Tibial nerve (tissue), 4 donors: Measurements from ENCODE around the gene APOL2. TPM values are rescaled to one million over a fixed set of nuclear protein-coding genes. Genes with fewer than 3 reads are reported as not detected.

Source experiments
- DNase-seq, 2 donors: peaks; one replicate each; pipeline ENCODE4 v3.0.0-alpha.2; 2019; ENCODE audit warnings: low spot score in 2 of 2
- H3K27ac ChIP-seq, 4 donors: fragments of 200-600 bp; sonication (generic) in 3 of 4; one replicate each; pipeline ENCODE4 v1.5.1; 2017 to 2019; ENCODE audit warnings: mild to moderate bottlenecking in 1 of 4
- H3K27me3 ChIP-seq, 2 donors: fragments of 200-600 bp; sonication (generic) in 1 of 2; one replicate each; pipeline versions ENCODE4 v1.5.1 to v1.6.0; 2017 to 2019
- H3K36me3 ChIP-seq, 3 donors: fragments of 200-600 bp; sonication (generic); one replicate each; pipeline ENCODE4 v1.5.1; 2018 to 2019
- H3K4me1 ChIP-seq, 4 donors: fragments of 200-600 bp; sonication (generic) in 3 of 4; one replicate each; pipeline ENCODE4 v1.5.1; 2017 to 2019
- H3K4me3 ChIP-seq, 4 donors: fragments of 200-600 bp; sonication (generic) in 3 of 4; one replicate each; pipeline ENCODE4 v1.5.1; 2017 to 2019; ENCODE audit warnings: mild to moderate bottlenecking in 1 of 4, moderate library complexity in 1 of 4
- H3K9me3 ChIP-seq, 4 donors: fragments of 200-600 bp; sonication (generic) in 3 of 4; one replicate each; pipeline ENCODE4 v1.5.1; 2017 to 2019
- CTCF ChIP-seq, 5 experiments: fragments of 200-600 bp in 3 of 5; fragments of 450-650 bp in 2 of 5; sonication (generic) in 3 of 5; IDR thresholded peaks; one replicate each; pipeline ENCODE4 v1.5.1; 2016 to 2019; ENCODE audit warnings: antibody characterized with exemption in 5 of 5, mild to moderate bottlenecking in 3 of 5, moderate library complexity in 2 of 5
- EP300 ChIP-seq, 2 donors: sonication (generic); formaldehyde crosslinking; IDR thresholded peaks; one replicate each; pipeline ENCODE4 v1.6.1; 2017; ENCODE audit warnings: antibody characterized with exemption in 2 of 2, mild to moderate bottlenecking in 1 of 2
- POLR2A ChIP-seq, 2 donors: fragments of 450-650 bp; IDR thresholded peaks; one replicate each; pipeline ENCODE4 v1.6.1; 2017; ENCODE audit warnings: antibody characterized with exemption in 2 of 2, mild to moderate bottlenecking in 2 of 2, moderate library complexity in 2 of 2
- WGBS, 2 donors: methylation state at CpG; one replicate each; pipeline ENCODE4 v1.1.5; 2018; 5-methylcytosine and 5-hydroxymethylcytosine counted together
- total RNA-seq, 4 donors: library from RNA; depleted of rRNA; stranded (reverse); fragments of >200 nt; gene quantifications; one replicate each; pipeline ENCODE4 v1.1.0, GENCODE V29; 2016

Gene APOL2
- total RNA-seq, 4 donors from 2014 or later: 76.9 to 112 (median 79.4) TPM

DNA sequence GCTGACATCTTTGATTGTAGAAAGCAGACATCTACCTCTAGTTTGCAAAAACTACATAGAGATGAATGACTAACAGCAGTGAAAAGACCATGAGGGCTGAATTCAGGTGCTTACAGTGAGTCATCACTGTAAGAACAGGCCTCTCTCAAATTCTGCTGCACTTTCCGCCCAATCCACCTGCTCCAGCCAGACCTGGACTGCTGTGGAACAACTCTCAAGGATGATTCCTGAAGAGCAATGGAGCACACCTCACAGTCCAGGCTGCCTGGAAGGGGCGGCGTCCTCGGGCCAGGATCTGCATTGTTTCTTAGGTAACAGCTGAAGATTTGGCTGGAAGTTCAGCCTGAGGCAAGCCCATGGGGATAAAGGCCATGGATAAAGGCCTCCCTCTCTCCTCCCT lies 15.1 kb downstream of the APOL2 start:
- no peak overlapping the region for H3K4me3 ChIP-seq
- no peak for TF ChIP-seq EP300 (IDR thresholded peaks at IDR 0.05)
- no peak overlapping the region for H3K27ac ChIP-seq
- peaks cover 2 to 50% (median 11%) of the 10 kb centered on the region in 3 donors for H3K36me3 ChIP-seq
- peaks cover 0 to 20% (median 0%) of the 10 kb centered on the region in 4 donors for H3K4me1 ChIP-seq
- DNase-seq: no peak
- H3K9me3 ChIP-seq: no peaks in the 10 kb centered on the region
- H3K27me3 ChIP-seq: no peaks in the 10 kb centered on the region
- WGBS, 2 donors: 87 to 93% methylated on average over 4 of the region's 4 CpGs

GRCh38 chr22:36223504-36223903 lies 15.8 kb downstream of the APOL2 start:
- Histone ChIP-seq H3K9me3 (no peaks in the 10 kb centered on the region), H3K27ac (no peak overlapping the region), H3K4me1 (peaks cover 0 to 20% (median 0%) of the 10 kb centered on the region in 4 donors), H3K27me3 (no peaks in the 10 kb centered on the region), H3K36me3 (peaks cover 0 to 43% (median 6%) of the 10 kb centered on the region in 3 donors), H3K4me3 (no peak overlapping the region)
- no peak for TF ChIP-seq POLR2A (IDR thresholded peaks at IDR 0.05)
- TF ChIP-seq EP300 (IDR thresholded peaks at IDR 0.05): no peak
- TF ChIP-seq CTCF (IDR thresholded peaks at IDR 0.05): no peak
- no peak for DNase-seq
- 71 to 85% methylated on average over 2 to 8 of the region's 8 CpGs for WGBS, 2 donors

GRCh38 chr22:36222887-36223450 lies 16.4 kb downstream of the APOL2 start:
- Histone ChIP-seq H3K4me3 (no peak overlapping the region), H3K27me3 (no peaks in the 10 kb centered on the region), H3K27ac (no peak overlapping the region), H3K4me1 (peaks cover 0 to 20% (median 0%) of the 10 kb centered on the region in 4 donors), H3K36me3 (peaks cover 0 to 37% (median 4%) of the 10 kb centered on the region in 3 donors), H3K9me3 (no peaks in the 10 kb centered on the region)
- 89 to 92% methylated on average over 9 of the region's 9 CpGs for WGBS, 2 donors
- no peak for DNase-seq
- no peak for TF ChIP-seq EP300 (IDR thresholded peaks at IDR 0.05)
- no peak for TF ChIP-seq POLR2A (IDR thresholded peaks at IDR 0.05)
- no peak for TF ChIP-seq CTCF (IDR thresholded peaks at IDR 0.05)

DNA sequence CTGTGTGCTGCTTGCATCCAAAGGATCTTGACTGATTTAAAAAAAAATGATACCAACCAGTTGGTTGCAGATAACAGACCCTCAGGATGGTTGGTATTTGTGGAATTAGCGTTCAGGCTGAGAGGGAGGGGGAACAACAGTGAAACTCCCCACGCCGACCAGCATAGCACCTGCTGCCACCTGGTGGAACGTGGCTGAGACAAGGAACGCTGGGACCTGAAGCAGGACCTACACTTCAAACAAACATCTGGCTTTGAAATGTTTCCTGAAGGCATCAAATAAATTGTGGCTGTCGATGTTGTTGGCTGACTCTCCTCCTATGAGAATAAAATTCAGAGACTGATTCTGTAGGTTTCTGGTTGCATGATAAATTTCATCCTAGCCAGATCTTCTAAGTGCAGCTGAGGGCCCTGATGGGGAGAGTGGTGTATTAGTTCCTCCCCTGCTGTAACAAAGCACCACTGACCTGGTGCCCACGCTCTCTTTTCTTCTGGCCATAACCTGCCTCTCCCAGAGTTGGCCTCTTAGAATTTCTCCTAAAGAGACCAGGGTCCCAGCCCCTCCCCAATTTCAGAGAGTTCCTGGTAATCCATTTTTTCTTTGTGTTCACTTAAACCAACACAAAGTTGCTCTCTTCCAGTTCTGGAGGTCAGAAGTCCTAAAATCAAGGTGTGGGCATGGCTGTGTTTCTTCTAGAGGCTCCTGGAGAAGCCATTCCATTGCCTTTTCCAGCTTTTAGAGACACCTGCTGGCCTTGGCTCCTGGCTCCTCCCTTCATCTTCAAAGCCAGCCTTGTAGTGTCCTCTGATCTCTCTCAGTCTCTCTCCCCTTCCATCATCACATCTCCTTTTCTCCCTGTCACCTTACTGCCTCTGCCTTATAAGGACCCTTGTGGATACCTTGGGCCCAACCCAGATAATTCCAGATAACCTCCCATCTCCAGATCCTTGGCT lies 17.3 kb downstream of the APOL2 start:
- Histone ChIP-seq H3K4me3 (no peak overlapping the region), H3K4me1 (peaks cover 0 to 20% (median 0%) of the 10 kb centered on the region in 4 donors), H3K27ac (no peak overlapping the region), H3K9me3 (no peaks in the 10 kb centered on the region), H3K36me3 (peaks cover 0 to 28% (median 0%) of the 10 kb centered on the region in 3 donors), H3K27me3 (no peaks in the 10 kb centered on the region)
- TF ChIP-seq EP300 (IDR thresholded peaks at IDR 0.05) (no peak), POLR2A (IDR thresholded peaks at IDR 0.05) (no peak), CTCF (IDR thresholded peaks at IDR 0.05) (peak; percentile 43 to 72 (median 54))
- 14 to 15% methylated on average over 7 of the region's 7 CpGs for WGBS, 2 donors
- DNase-seq: no peak

- peaks cover 0 to 20% (median 0%) of the 10 kb centered on the region in 4 donors for H3K4me1 ChIP-seq
- H3K9me3 ChIP-seq: no peaks in the 10 kb centered on the region
- peak in 1 of 2 donors; percentile 55 for DNase-seq
- WGBS, 2 donors: 42 to 43% methylated on average over 9 of the region's 9 CpGs
- H3K27me3 ChIP-seq: no peaks in the 10 kb centered on the region
- no peak overlapping the region for H3K4me3 ChIP-seq
- H3K36me3 ChIP-seq: peaks cover 0 to 17% (median 0%) of the 10 kb centered on the region in 3 donors
- H3K27ac ChIP-seq: peak overlapping the region; percentile 15 to 74 (median 52)
- TF ChIP-seq EP300 (IDR thresholded peaks at IDR 0.05) (peak in 1 of 2 donors; percentile 55), POLR2A (IDR thresholded peaks at IDR 0.05) (no peak), CTCF (IDR thresholded peaks at IDR 0.05) (peak in 1 of 5 experiments; percentile 9)
Measured at GRCh38 chr22:36220451-36220921, 18.8 kb downstream of the APOL2 start.
